ENCODE data around the gene CEP20. TPM values are rescaled to one million over a fixed set of nuclear protein-coding genes. Genes with fewer than 3 reads are reported as not detected.

CEP20 gene
- total RNA-seq, 1 experiment from 2014 or later: 36.9 TPM

GRCh38 chr16:15876503-15876902 is 11.9 kb downstream of the CEP20 start:
- peaks cover 0 to 2% of the 10 kb centered on the region in 2 experiments; a peak in 1 of 4 replicates for H3K4me1 Mint-ChIP-seq
- no peak overlapping the region; a peak in 1 of 7 replicates for H3K27ac Mint-ChIP-seq
- no peak overlapping the region for H2BK5ac ChIP-seq (ENCODE audit: insufficient read length, low read length)
- H3K23ac ChIP-seq (ENCODE audit: insufficient read length, low read depth, low read length): no peak overlapping the region
- H2BK12ac ChIP-seq (ENCODE audit: insufficient read length, low read depth, low read length): no peak overlapping the region
- H3K9me3 Mint-ChIP-seq: no peaks in the 10 kb centered on the region
- no peaks in the 10 kb centered on the region for H3K23me2 ChIP-seq (ENCODE audit: insufficient read length, low read depth, low read length, poor library complexity, severe bottlenecking)
- no peaks in the 10 kb centered on the region for H3K27me3 ChIP-seq (ENCODE audit: insufficient read depth, low read length)
- H3K4me2 ChIP-seq (ENCODE audit: insufficient read depth, insufficient read length, low read length): no peak overlapping the region
- H3K56ac ChIP-seq (ENCODE audit: insufficient read length, low read depth, low read length): no peak overlapping the region
- no peak overlapping the region for H2BK120ac ChIP-seq (ENCODE audit: low read depth, low read length, poor library complexity, severe bottlenecking)
- H3K9me3 ChIP-seq (ENCODE audit: control insufficient read depth, low read depth, low read length): no peaks in the 10 kb centered on the region
- H2BK15ac ChIP-seq (ENCODE audit: low read depth, low read length): no peak overlapping the region
- no peak overlapping the region for H3K27ac ChIP-seq (ENCODE audit: insufficient read length, low read depth, low read length)
- H3K9ac ChIP-seq (ENCODE audit: extremely low read depth, insufficient read length, low read length): no peak overlapping the region
- no peaks in the 10 kb centered on the region for H3K79me1 ChIP-seq (ENCODE audit: insufficient read depth, low read depth, low read length, poor library complexity, severe bottlenecking)
- no peak overlapping the region for H4K91ac ChIP-seq (ENCODE audit: insufficient read length, low read depth, low read length)
- H3K36me3 Mint-ChIP-seq (ENCODE audit: insufficient read depth in 1 of 3, low read depth in 3 of 3): peaks cover 5 to 59% (median 50%) of the 10 kb centered on the region in 3 experiments; a peak in 5 of 7 replicates
- no peak overlapping the region for H4K5ac ChIP-seq (ENCODE audit: insufficient read length, low read depth, low read length)
- H3K4me3 Mint-ChIP-seq: no peak overlapping the region
- no peaks in the 10 kb centered on the region for H3K27me3 Mint-ChIP-seq (ENCODE audit: low read depth)
- no peak overlapping the region for H2AK5ac ChIP-seq (ENCODE audit: insufficient read length, low read length)
- no CpG with 5 or more reads among the region's 5 CpGs for WGBS (ENCODE audit: extremely low coverage, insufficient read length, low lambda C conversion rate)
- TF ChIP-seq CTCF (conservative IDR thresholded peaks at IDR 0.05): no peak
- no peak overlapping the region for H3K4ac ChIP-seq (ENCODE audit: low read depth, low read length)
- no peak for DNase-seq
- no peak overlapping the region for H2AFZ ChIP-seq (ENCODE audit: low read length)
- H3K79me2 ChIP-seq (ENCODE audit: insufficient read depth, low read length): no peaks in the 10 kb centered on the region
- no peaks in the 10 kb centered on the region for H3K4me1 ChIP-seq (ENCODE audit: insufficient read depth, low read length)
- H4K8ac ChIP-seq (replicated peaks; ENCODE audit: insufficient read length, low read depth, low read length): no peak overlapping the region
- H3T11ph ChIP-seq (ENCODE audit: low read length): no peak overlapping the region
- H3K18ac ChIP-seq (ENCODE audit: insufficient read length, low read depth, low read length): no peak overlapping the region
- H4K20me1 ChIP-seq (ENCODE audit: control insufficient read depth, insufficient read depth, insufficient read length): no peaks in the 10 kb centered on the region
- H2BK20ac ChIP-seq (ENCODE audit: low read depth, low read length, poor library complexity, severe bottlenecking): no peak overlapping the region
- no peak overlapping the region for H3K14ac ChIP-seq (ENCODE audit: insufficient read depth, low read length)
